ENCODE data around the gene PKP1.
"Not testable (repeated sequence)": the region's sequence is repeated elsewhere in the genome, so short reads cannot be mapped to it uniquely, and the experiment has no call there.

Gene PKP1

GRCh38 chr1:201282931-201283829 is at the start of gene PKP1:
Gene PKP1, plus strand, starts transcription at chr1:201283506. Its CDS starts 197 bp downstream, at chr1:201283703.
- DNase-seq, result no peak

GRCh38 chr1:201239646-201240045 is 43.7 kb upstream of the PKP1 start:
- not testable (repeated sequence) for DNase-seq

GRCh38 chr1:201240171-201240570 is 43.1 kb upstream of the PKP1 start:
- no peak for DNase-seq

GRCh38 chr1:201241736-201242135 is 41.6 kb upstream of the PKP1 start:
- DNase-seq, result peak; percentile 22 to 56

GRCh38 chr1:201245082-201245481 is 38.2 kb upstream of the PKP1 start:
- DNase-seq, result no peak

GRCh38 chr1:201248721-201249559 is 34.4 kb upstream of the PKP1 start:
- no peak for DNase-seq

GRCh38 chr1:201250326-201251011 is 32.8 kb upstream of the PKP1 start:
- no peak for DNase-seq

- no peak for DNase-seq
Measured at GRCh38 chr1:201251411-201251810, 31.9 kb upstream of the PKP1 start.

GRCh38 chr1:201251851-201252430 is 31.4 kb upstream of the PKP1 start:
- DNase-seq, result no peak

GRCh38 chr1:201252944-201253371 is 30.3 kb upstream of the PKP1 start:
- no peak for DNase-seq

GRCh38 chr1:201253411-201253810 is 29.9 kb upstream of the PKP1 start:
- DNase-seq, result no peak

- no peak for DNase-seq
Measured at GRCh38 chr1:201253906-201254624, 29.2 kb upstream of the PKP1 start.

- peak in 1 of 2 donors; percentile 80 for DNase-seq
Measured at GRCh38 chr1:201254625-201255478, 28.5 kb upstream of the PKP1 start.

- no peak for DNase-seq
Measured at GRCh38 chr1:201255479-201256362, 27.6 kb upstream of the PKP1 start.

GRCh38 chr1:201258132-201258531 is 25.2 kb upstream of the PKP1 start:
- not testable (repeated sequence) for DNase-seq

GRCh38 chr1:201258763-201259230 is 24.5 kb upstream of the PKP1 start:
- no peak for DNase-seq

GRCh38 chr1:201259476-201260235 is 23.6 kb upstream of the PKP1 start:
- DNase-seq, result no peak

GRCh38 chr1:201260236-201260590 is 23.1 kb upstream of the PKP1 start:
- no peak for DNase-seq
